ENCODE data around the gene GJD3. TPM values are rescaled to one million over a fixed set of nuclear protein-coding genes. Genes with fewer than 3 reads are reported as not detected.

The GJD3 gene
- polyA plus RNA-seq, 3 donors, result not detected

DNA sequence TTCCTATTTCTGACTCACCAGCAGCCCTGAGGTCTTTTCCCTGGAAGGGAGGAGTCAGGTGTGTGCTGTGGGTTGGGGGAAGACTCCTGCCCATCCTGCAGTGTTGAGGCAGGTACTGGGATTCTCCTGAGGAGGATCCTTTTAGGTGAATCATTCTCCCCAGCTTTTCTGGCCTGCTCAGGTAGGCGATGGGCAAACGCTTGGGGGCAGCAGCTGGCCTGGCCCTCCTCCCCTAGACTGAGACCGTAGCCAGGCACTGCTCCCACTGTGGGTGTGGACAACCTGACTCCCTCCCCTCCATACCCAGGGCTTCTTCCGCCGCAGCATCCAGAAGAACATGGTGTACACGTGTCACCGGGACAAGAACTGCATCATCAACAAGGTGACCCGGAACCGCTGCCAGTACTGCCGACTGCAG lies 15.1 kb downstream of the GJD3 start:
- Histone ChIP-seq H3K36me3 (replicated peaks in 1 of 2; ENCODE audit: control insufficient read depth in 1 of 2, insufficient read depth in 2 of 2, low read length in 2 of 2) (peaks cover 63 to 77% of the 10 kb centered on the region in 2 donors), H3K4me1 (ENCODE audit: control insufficient read depth in 1 of 2, insufficient read depth in 2 of 2, low read length in 2 of 2) (peaks cover 46 to 73% of the 10 kb centered on the region in 2 donors), H3K9me3 (replicated peaks in 1 of 2; ENCODE audit: control insufficient read depth in 1 of 2, insufficient read depth in 1 of 2, low read length in 2 of 2) (no peaks in the 10 kb centered on the region), H2AFZ (ENCODE audit: insufficient read depth, low read depth, low read length, poor library complexity, severe bottlenecking) (no peak overlapping the region), H3K4me3 (replicated peaks in 1 of 3; ENCODE audit: low read depth in 2 of 3, low read length in 3 of 3) (no peak overlapping the region), H3K27ac (ENCODE audit: low read depth in 1 of 2, low read length in 2 of 2) (no peak overlapping the region), H3K4me2 (replicated peaks; ENCODE audit: extremely low read depth, low read length, poor library complexity, severe bottlenecking) (no peak overlapping the region), H4K20me1 (ENCODE audit: insufficient read depth, low read length) (peaks cover 100% of the 10 kb centered on the region), H3K9ac (ENCODE audit: insufficient read depth, low read length, poor library complexity, severe bottlenecking) (no peak overlapping the region), H3K79me2 (ENCODE audit: insufficient read depth, low read length) (peaks cover 70% of the 10 kb centered on the region), H3K27me3 (ENCODE audit: control insufficient read depth in 2 of 2, insufficient read depth in 2 of 2, low read length in 2 of 2) (no peaks in the 10 kb centered on the region)
- intact Hi-C loops (cut with micrococcal nuclease), result no loop called here
- Mint-ChIP-seq H3K27ac (peak overlapping the region in 3 of 7 donors; percentile 31 to 74 (median 57)), H3K9me3 (no peaks in the 10 kb centered on the region), H3K4me3 (no peak overlapping the region), H3K27me3 (ENCODE audit: low read depth in 3 of 3) (peaks cover 0 to 6% (median 4%) of the 10 kb centered on the region in 3 donors), H3K4me1 (peaks cover 70% of the 10 kb centered on the region), H3K36me3 (peaks cover 67 to 87% of the 10 kb centered on the region in 2 donors)
- no peak for DNase-seq
- TF ChIP-seq, protein P1, sequence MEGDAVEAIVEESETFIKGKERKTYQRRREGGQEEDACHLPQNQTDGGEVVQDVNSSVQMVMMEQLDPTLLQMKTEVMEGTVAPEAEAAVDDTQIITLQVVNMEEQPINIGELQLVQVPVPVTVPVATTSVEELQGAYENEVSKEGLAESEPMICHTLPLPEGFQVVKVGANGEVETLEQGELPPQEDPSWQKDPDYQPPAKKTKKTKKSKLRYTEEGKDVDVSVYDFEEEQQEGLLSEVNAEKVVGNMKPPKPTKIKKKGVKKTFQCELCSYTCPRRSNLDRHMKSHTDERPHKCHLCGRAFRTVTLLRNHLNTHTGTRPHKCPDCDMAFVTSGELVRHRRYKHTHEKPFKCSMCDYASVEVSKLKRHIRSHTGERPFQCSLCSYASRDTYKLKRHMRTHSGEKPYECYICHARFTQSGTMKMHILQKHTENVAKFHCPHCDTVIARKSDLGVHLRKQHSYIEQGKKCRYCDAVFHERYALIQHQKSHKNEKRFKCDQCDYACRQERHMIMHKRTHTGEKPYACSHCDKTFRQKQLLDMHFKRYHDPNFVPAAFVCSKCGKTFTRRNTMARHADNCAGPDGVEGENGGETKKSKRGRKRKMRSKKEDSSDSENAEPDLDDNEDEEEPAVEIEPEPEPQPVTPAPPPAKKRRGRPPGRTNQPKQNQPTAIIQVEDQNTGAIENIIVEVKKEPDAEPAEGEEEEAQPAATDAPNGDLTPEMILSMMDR (IDR thresholded peaks at IDR 0.05), result no peak
- 96% methylated on average over 10 of the region's 10 CpGs for WGBS (ENCODE audit: insufficient coverage)

DNA sequence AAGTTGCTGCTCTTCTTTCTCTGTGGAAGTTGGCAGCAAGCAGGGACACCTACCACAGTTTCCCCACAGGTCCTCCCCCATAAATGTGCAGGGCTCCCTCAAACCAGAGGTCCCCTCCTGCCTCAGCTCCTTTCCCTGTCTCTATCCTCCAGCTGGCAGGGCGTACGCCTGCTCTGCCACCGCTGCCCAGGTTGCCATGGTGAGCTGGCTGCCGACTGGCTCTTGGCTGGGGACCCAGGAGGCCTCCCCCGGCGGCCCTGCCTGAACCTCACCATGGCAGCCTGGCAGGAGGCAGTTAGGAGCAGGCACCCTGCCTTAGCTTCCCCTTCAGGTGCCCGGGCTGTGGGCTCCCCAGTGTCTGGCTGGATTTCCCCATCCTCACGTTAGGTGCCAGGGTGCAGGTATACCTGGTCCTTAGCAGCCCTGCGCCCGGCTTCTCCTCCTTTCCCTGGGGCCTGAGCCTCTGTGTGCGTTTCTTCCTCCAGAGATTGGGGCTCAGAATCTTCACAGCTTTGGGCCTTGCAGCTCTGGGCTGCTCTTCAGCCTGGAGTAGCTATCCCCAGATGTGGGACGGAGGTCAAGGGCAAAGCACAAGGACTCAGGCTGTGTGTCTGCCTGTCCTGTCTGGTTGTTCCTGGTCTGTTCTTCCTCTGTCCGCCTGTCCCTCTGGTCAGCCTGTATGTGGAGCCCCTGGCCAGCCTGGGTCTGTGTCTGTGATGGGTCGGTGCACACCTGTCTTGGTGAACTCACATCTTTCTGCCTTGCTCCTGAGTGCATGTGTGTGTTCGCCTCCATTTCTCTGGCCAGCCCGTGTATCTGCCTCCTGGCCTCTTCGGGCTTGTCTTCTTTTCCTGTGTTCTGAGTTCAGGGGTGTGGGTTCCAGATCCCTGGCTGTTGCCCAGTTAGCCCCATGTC lies 15.7 kb downstream of the GJD3 start:
- no peaks in the 10 kb centered on the region for H3K27me3 ChIP-seq (ENCODE audit: control insufficient read depth in 2 of 2, insufficient read depth in 2 of 2, low read length in 2 of 2)
- H3K4me3 ChIP-seq (replicated peaks in 1 of 3; ENCODE audit: low read depth in 2 of 3, low read length in 3 of 3), result peak overlapping the region in 1 of 3 experiments; percentile 99
- peaks cover 58 to 70% of the 10 kb centered on the region in 2 donors for H3K36me3 ChIP-seq (replicated peaks in 1 of 2; ENCODE audit: control insufficient read depth in 1 of 2, insufficient read depth in 2 of 2, low read length in 2 of 2)
- Mint-ChIP-seq H3K27me3 (ENCODE audit: low read depth in 3 of 3) (peaks cover under 1 to 6% (median 4%) of the 10 kb centered on the region in 3 donors), H3K9me3 (no peaks in the 10 kb centered on the region), H3K4me1 (peaks cover 77% of the 10 kb centered on the region), H3K4me3 (peak overlapping the region in 1 of 2 donors; percentile 20), H3K36me3 (peaks cover 68 to 87% of the 10 kb centered on the region in 2 donors), H3K27ac (peak overlapping the region in 4 of 7 donors; percentile 19 to 74 (median 46))
- H3K9ac ChIP-seq (ENCODE audit: insufficient read depth, low read length, poor library complexity, severe bottlenecking), result no peak overlapping the region
- no peak for DNase-seq
- no peak overlapping the region for H2AFZ ChIP-seq (ENCODE audit: insufficient read depth, low read depth, low read length, poor library complexity, severe bottlenecking)
- 67% methylated on average over 17 of the region's 17 CpGs for WGBS (ENCODE audit: insufficient coverage)
- TF ChIP-seq, protein P1 (IDR thresholded peaks at IDR 0.05), result no peak
- H4K20me1 ChIP-seq (ENCODE audit: insufficient read depth, low read length), result peaks cover 100% of the 10 kb centered on the region
- H3K9me3 ChIP-seq (replicated peaks in 1 of 2; ENCODE audit: control insufficient read depth in 1 of 2, insufficient read depth in 1 of 2, low read length in 2 of 2), result no peaks in the 10 kb centered on the region
- intact Hi-C loops (cut with micrococcal nuclease), result no loop called here
- H3K4me1 ChIP-seq (ENCODE audit: control insufficient read depth in 1 of 2, insufficient read depth in 2 of 2, low read length in 2 of 2), result peaks cover 53 to 76% of the 10 kb centered on the region in 2 donors
- H3K27ac ChIP-seq (ENCODE audit: low read depth in 1 of 2, low read length in 2 of 2), result no peak overlapping the region
- H3K79me2 ChIP-seq (ENCODE audit: insufficient read depth, low read length), result peaks cover 72% of the 10 kb centered on the region
- no peak overlapping the region for H3K4me2 ChIP-seq (replicated peaks; ENCODE audit: extremely low read depth, low read length, poor library complexity, severe bottlenecking)

Data from CD14-positive monocyte (primary cell).